ENCODE data around the gene FSHR.

DNA sequence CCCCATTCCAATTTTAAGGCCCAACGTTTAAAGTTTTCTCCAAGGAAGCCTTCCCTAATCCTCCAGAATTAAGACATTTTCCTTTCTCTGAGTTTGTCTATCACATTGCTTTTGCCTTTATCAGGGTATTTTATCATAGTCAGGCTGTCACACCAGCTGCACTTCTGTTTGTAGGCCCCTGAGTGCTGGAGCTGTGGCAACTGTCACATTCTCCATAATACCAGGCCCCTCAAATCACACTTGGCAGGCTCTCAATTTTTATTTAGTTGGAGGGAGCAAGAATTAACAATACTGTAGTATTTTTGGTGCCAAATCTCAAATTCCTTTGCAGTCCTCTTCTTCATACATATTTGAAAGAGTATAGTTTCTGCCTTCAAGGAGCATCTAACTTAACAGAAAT lies 122.2 kb downstream of the FSHR start:
- TF ChIP-seq, protein P1, sequence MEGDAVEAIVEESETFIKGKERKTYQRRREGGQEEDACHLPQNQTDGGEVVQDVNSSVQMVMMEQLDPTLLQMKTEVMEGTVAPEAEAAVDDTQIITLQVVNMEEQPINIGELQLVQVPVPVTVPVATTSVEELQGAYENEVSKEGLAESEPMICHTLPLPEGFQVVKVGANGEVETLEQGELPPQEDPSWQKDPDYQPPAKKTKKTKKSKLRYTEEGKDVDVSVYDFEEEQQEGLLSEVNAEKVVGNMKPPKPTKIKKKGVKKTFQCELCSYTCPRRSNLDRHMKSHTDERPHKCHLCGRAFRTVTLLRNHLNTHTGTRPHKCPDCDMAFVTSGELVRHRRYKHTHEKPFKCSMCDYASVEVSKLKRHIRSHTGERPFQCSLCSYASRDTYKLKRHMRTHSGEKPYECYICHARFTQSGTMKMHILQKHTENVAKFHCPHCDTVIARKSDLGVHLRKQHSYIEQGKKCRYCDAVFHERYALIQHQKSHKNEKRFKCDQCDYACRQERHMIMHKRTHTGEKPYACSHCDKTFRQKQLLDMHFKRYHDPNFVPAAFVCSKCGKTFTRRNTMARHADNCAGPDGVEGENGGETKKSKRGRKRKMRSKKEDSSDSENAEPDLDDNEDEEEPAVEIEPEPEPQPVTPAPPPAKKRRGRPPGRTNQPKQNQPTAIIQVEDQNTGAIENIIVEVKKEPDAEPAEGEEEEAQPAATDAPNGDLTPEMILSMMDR (IDR thresholded peaks at IDR 0.05; ENCODE audit: extremely low read depth in 1 of 2, insufficient read depth in 1 of 2, low read depth in 1 of 2, low read length in 2 of 2): no peak
- TF ChIP-seq MAX (IDR thresholded peaks at IDR 0.05; ENCODE audit: insufficient read depth, insufficient read length) (no peak), EZH2 (IDR thresholded peaks at IDR 0.05; ENCODE audit: borderline replicate concordance, low read depth, low read length, severe bottlenecking) (no peak)

All from endothelial cell of umbilical vein (primary cell).